ENCODE data around the gene NECAB3. TPM values are rescaled to one million over a fixed set of nuclear protein-coding genes. Genes with fewer than 3 reads are reported as not detected.
A peak's percentile ranks its signal among the peaks of the same experiment; 100 is the strongest.

NECAB3 gene
- total RNA-seq, 5 donors from 2014 or later (not counting 1 experiment from before 2014, with no cell fraction given): 8.5 to 33.9 (median 28.9) TPM

- Histone ChIP-seq H3K4me3 (ENCODE audit: control insufficient read depth in 1 of 2, extremely low read depth in 1 of 2, low read length in 1 of 2) (no peak overlapping the region), H3K27me3 (replicated peaks in 1 of 2; ENCODE audit: control insufficient read depth in 2 of 2, extremely low read depth in 1 of 2, insufficient read depth in 2 of 2, low read length in 1 of 2) (no peaks in the 10 kb centered on the region), H3K4me1 (ENCODE audit: control insufficient read depth in 1 of 2, extremely low read depth in 1 of 2, insufficient read depth in 2 of 2, low read length in 2 of 2) (no peaks in the 10 kb centered on the region), H3K9me3 (no peaks in the 10 kb centered on the region), H3K36me3 (ENCODE audit: control insufficient read depth in 2 of 2, extremely low read depth in 1 of 2, insufficient read depth in 1 of 2, low read length in 1 of 2) (no peaks in the 10 kb centered on the region), H3K27ac (ENCODE audit: low read length) (no peak overlapping the region)
- no peak for DNase-seq
- ChIA-PET POLR2A (no interaction called here), CTCF (no interaction called here)
- no peak for ATAC-seq (replicated peaks in 1 of 4)
- Mint-ChIP-seq H3K27me3 (no peaks in the 10 kb centered on the region), H3K4me3 (no peak overlapping the region), H3K9me3 (no peaks in the 10 kb centered on the region), H3K27ac (no peak overlapping the region), H3K36me3 (no peaks in the 10 kb centered on the region), H3K4me1 (peaks cover 0 to under 1% (median 0%) of the 10 kb centered on the region in 3 donors)
- 92% methylated on average over 6 of the region's 8 CpGs for WGBS (ENCODE audit: insufficient coverage)
Measured at GRCh38 chr20:33697129-33697528, 22.9 kb upstream of the NECAB3 start.

- Histone ChIP-seq H3K36me3 (ENCODE audit: control insufficient read depth in 2 of 2, extremely low read depth in 1 of 2, insufficient read depth in 1 of 2, low read length in 1 of 2) (no peaks in the 10 kb centered on the region), H3K4me3 (ENCODE audit: control insufficient read depth in 1 of 2, extremely low read depth in 1 of 2, low read length in 1 of 2) (no peak overlapping the region), H3K9me3 (no peaks in the 10 kb centered on the region), H3K4me1 (ENCODE audit: control insufficient read depth in 1 of 2, extremely low read depth in 1 of 2, insufficient read depth in 2 of 2, low read length in 2 of 2) (no peaks in the 10 kb centered on the region), H3K27me3 (replicated peaks in 1 of 2; ENCODE audit: control insufficient read depth in 2 of 2, extremely low read depth in 1 of 2, insufficient read depth in 2 of 2, low read length in 1 of 2) (no peaks in the 10 kb centered on the region), H3K27ac (ENCODE audit: low read length) (no peak overlapping the region)
- Mint-ChIP-seq H3K9me3 (no peaks in the 10 kb centered on the region), H3K36me3 (no peaks in the 10 kb centered on the region), H3K4me1 (peaks cover 0 to 3% (median 0%) of the 10 kb centered on the region in 3 donors), H3K4me3 (no peak overlapping the region), H3K27ac (no peak overlapping the region), H3K27me3 (no peaks in the 10 kb centered on the region)
- ATAC-seq (replicated peaks in 1 of 4) (no peak), DNase-seq (no peak)
- POLR2A ChIA-PET: no interaction called here
- CTCF ChIA-PET: no interaction called here
- no CpG with 5 or more reads among the region's 4 CpGs for WGBS (ENCODE audit: insufficient coverage)
Measured at GRCh38 chr20:33696448-33696847, 22.2 kb upstream of the NECAB3 start.

GRCh38 chr20:33694639-33695012, 20.4 kb upstream of the NECAB3 start:
- Mint-ChIP-seq H3K4me1 (peaks cover 7 to 12% (median 11%) of the 10 kb centered on the region in 3 donors), H3K36me3 (no peaks in the 10 kb centered on the region), H3K27me3 (no peaks in the 10 kb centered on the region), H3K9me3 (no peaks in the 10 kb centered on the region), H3K27ac (peak overlapping the region in 1 of 2 donors; percentile 28), H3K4me3 (no peak overlapping the region)
- no peaks in the 10 kb centered on the region for H3K9me3 ChIP-seq
- H3K4me1 ChIP-seq (ENCODE audit: control insufficient read depth in 1 of 2, extremely low read depth in 1 of 2, insufficient read depth in 2 of 2, low read length in 2 of 2): peaks cover 4 to 13% of the 10 kb centered on the region in 2 experiments
- H3K27me3 ChIP-seq (replicated peaks in 1 of 2; ENCODE audit: control insufficient read depth in 2 of 2, extremely low read depth in 1 of 2, insufficient read depth in 2 of 2, low read length in 1 of 2): no peaks in the 10 kb centered on the region
- H3K27ac ChIP-seq (ENCODE audit: low read length): no peak overlapping the region
- no peak overlapping the region for H3K4me3 ChIP-seq (ENCODE audit: control insufficient read depth in 1 of 2, extremely low read depth in 1 of 2, low read length in 1 of 2)
- DNase-seq (no peak), ATAC-seq (replicated peaks in 1 of 4) (no peak)
- WGBS (ENCODE audit: insufficient coverage): 88% methylated on average over 5 of the region's 6 CpGs
- ChIA-PET POLR2A (no interaction called here), CTCF (interaction anchor here in 1 of 2 donors (0.7 kb wide), 1 partner anchor 13 kb away, joined by 5 read pairs; no protein-coding TSS in a partner anchor)
- H3K36me3 ChIP-seq (ENCODE audit: control insufficient read depth in 2 of 2, extremely low read depth in 1 of 2, insufficient read depth in 1 of 2, low read length in 1 of 2): no peaks in the 10 kb centered on the region

- Histone ChIP-seq H3K9me3 (no peaks in the 10 kb centered on the region), H3K4me1 (ENCODE audit: control insufficient read depth in 1 of 2, extremely low read depth in 1 of 2, insufficient read depth in 2 of 2, low read length in 2 of 2) (peaks cover 10 to 19% of the 10 kb centered on the region in 2 experiments), H3K4me3 (ENCODE audit: control insufficient read depth in 1 of 2, extremely low read depth in 1 of 2, low read length in 1 of 2) (no peak overlapping the region), H3K36me3 (ENCODE audit: control insufficient read depth in 2 of 2, extremely low read depth in 1 of 2, insufficient read depth in 1 of 2, low read length in 1 of 2) (no peaks in the 10 kb centered on the region), H3K27ac (ENCODE audit: low read length) (no peak overlapping the region), H3K27me3 (replicated peaks in 1 of 2; ENCODE audit: control insufficient read depth in 2 of 2, extremely low read depth in 1 of 2, insufficient read depth in 2 of 2, low read length in 1 of 2) (no peaks in the 10 kb centered on the region)
- Mint-ChIP-seq H3K9me3 (no peaks in the 10 kb centered on the region), H3K36me3 (no peaks in the 10 kb centered on the region), H3K27me3 (no peaks in the 10 kb centered on the region), H3K4me3 (no peak overlapping the region), H3K4me1 (peaks cover 13 to 19% (median 17%) of the 10 kb centered on the region in 3 donors), H3K27ac (peak overlapping the region; percentile 13 to 28)
- CTCF ChIA-PET: no interaction called here
- ATAC-seq (replicated peaks in 1 of 4) (no peak), DNase-seq (no peak)
- WGBS (ENCODE audit: insufficient coverage): 92% methylated on average over 11 of the region's 17 CpGs
- POLR2A ChIA-PET: no interaction called here
Measured at GRCh38 chr20:33693741-33694638, 19.8 kb upstream of the NECAB3 start.

- Histone ChIP-seq H3K4me3 (ENCODE audit: control insufficient read depth in 1 of 2, extremely low read depth in 1 of 2, low read length in 1 of 2) (no peak overlapping the region), H3K27ac (ENCODE audit: low read length) (no peak overlapping the region), H3K4me1 (ENCODE audit: control insufficient read depth in 1 of 2, extremely low read depth in 1 of 2, insufficient read depth in 2 of 2, low read length in 2 of 2) (peaks cover 16 to 21% of the 10 kb centered on the region in 2 experiments), H3K27me3 (replicated peaks in 1 of 2; ENCODE audit: control insufficient read depth in 2 of 2, extremely low read depth in 1 of 2, insufficient read depth in 2 of 2, low read length in 1 of 2) (no peaks in the 10 kb centered on the region), H3K9me3 (no peaks in the 10 kb centered on the region), H3K36me3 (ENCODE audit: control insufficient read depth in 2 of 2, extremely low read depth in 1 of 2, insufficient read depth in 1 of 2, low read length in 1 of 2) (no peaks in the 10 kb centered on the region)
- Mint-ChIP-seq H3K4me1 (peaks cover 16 to 26% (median 24%) of the 10 kb centered on the region in 3 donors), H3K4me3 (no peak overlapping the region), H3K27me3 (no peaks in the 10 kb centered on the region), H3K9me3 (no peaks in the 10 kb centered on the region), H3K27ac (no peak overlapping the region), H3K36me3 (no peaks in the 10 kb centered on the region)
- WGBS (ENCODE audit: insufficient coverage): 89% methylated on average over 3 of the region's 5 CpGs
- DNase-seq (no peak), ATAC-seq (replicated peaks in 1 of 4) (no peak)
- CTCF ChIA-PET: no interaction called here
- POLR2A ChIA-PET: no interaction called here
Measured at GRCh38 chr20:33693289-33693688, 19.1 kb upstream of the NECAB3 start.

- ChIA-PET CTCF (interaction anchor here (0.5 to 0.6 kb wide), 2 partner anchors 57 to 683 kb away, joined by 3 to 5 read pairs; no protein-coding TSS in a partner anchor), POLR2A (interaction anchor here (0.5 to 0.6 kb wide), 3 partner anchors 168 to 422 kb away, joined by 3 to 4 read pairs (median 3); partner anchors contain the start of gene EIF2S2 (in 1 of the 2))
- H3K27me3 ChIP-seq (replicated peaks in 1 of 2; ENCODE audit: control insufficient read depth in 2 of 2, extremely low read depth in 1 of 2, insufficient read depth in 2 of 2, low read length in 1 of 2): no peaks in the 10 kb centered on the region
- H3K36me3 ChIP-seq (ENCODE audit: control insufficient read depth in 2 of 2, extremely low read depth in 1 of 2, insufficient read depth in 1 of 2, low read length in 1 of 2): no peaks in the 10 kb centered on the region
- Mint-ChIP-seq H3K9me3 (no peaks in the 10 kb centered on the region), H3K27me3 (no peaks in the 10 kb centered on the region), H3K4me3 (peak overlapping the region; percentile 54 to 59 (median 57)), H3K36me3 (no peaks in the 10 kb centered on the region), H3K27ac (peak overlapping the region; percentile 92 to 94), H3K4me1 (peaks cover 23 to 42% (median 40%) of the 10 kb centered on the region in 3 donors)
- peaks cover 24 to 34% of the 10 kb centered on the region in 2 experiments for H3K4me1 ChIP-seq (ENCODE audit: control insufficient read depth in 1 of 2, extremely low read depth in 1 of 2, insufficient read depth in 2 of 2, low read length in 2 of 2)
- H3K4me3 ChIP-seq (ENCODE audit: control insufficient read depth in 1 of 2, extremely low read depth in 1 of 2, low read length in 1 of 2): peak overlapping the region in 1 of 2 donors; percentile 25
- peak in 25 of 35 experiments; percentile 19 to 70 (median 38) for DNase-seq
- peak overlapping the region; percentile 56 for H3K27ac ChIP-seq (ENCODE audit: low read length)
- H3K9me3 ChIP-seq: no peaks in the 10 kb centered on the region
- peak; percentile 28 to 61 (median 50) for ATAC-seq (replicated peaks in 1 of 4)
- WGBS (ENCODE audit: insufficient coverage): 0% methylated on average over 1 of the region's 4 CpGs
Measured at GRCh38 chr20:33689973-33690372, 15.7 kb upstream of the NECAB3 start.
